H9 (cell line): ENCODE results near the gene ATP12A. TPM values are rescaled to one million over a fixed set of nuclear protein-coding genes. Genes with fewer than 3 reads are reported as not detected.

Experiments used
- DNase-seq: peaks from one replicate; pipeline ENCODE4 v3.0.0-alpha.2; 2017
- H2AFZ ChIP-seq: one replicate; pipeline ENCODE4 v1.6.1; 2013; ENCODE audit warnings: mild to moderate bottlenecking, low read length, control low read depth, moderate library complexity
- H2AK5ac ChIP-seq: 2 replicates; pipeline ENCODE4 v1.6.1; 2013; ENCODE audit warnings: low read length, control low read depth, mixed read lengths; ENCODE audit not compliant: insufficient read length
- H2BK120ac ChIP-seq: one replicate; pipeline ENCODE4 v1.6.1; 2013; ENCODE audit warnings: low read depth, mild to moderate bottlenecking, low read length, control low read depth, inconsistent platforms; ENCODE audit not compliant: poor library complexity, severe bottlenecking
- H2BK12ac ChIP-seq: 2 replicates; pipeline ENCODE4 v1.6.1; 2013; ENCODE audit warnings: low read length, control low read depth, mixed read lengths, low read depth; ENCODE audit not compliant: insufficient read length
- H2BK15ac ChIP-seq: 2 replicates; pipeline ENCODE4 v1.6.1; 2013; ENCODE audit warnings: low read depth, low read length, control low read depth
- H2BK20ac ChIP-seq: one replicate; pipeline ENCODE4 v1.6.1; 2013; ENCODE audit warnings: low read depth, mild to moderate bottlenecking, low read length, control low read depth, inconsistent platforms; ENCODE audit not compliant: poor library complexity, severe bottlenecking
- H2BK5ac ChIP-seq: 2 replicates; pipeline ENCODE4 v1.6.1; 2013; ENCODE audit warnings: low read length, control low read depth, mixed read lengths; ENCODE audit not compliant: insufficient read length
- H3K14ac ChIP-seq: 2 replicates; pipeline ENCODE4 v1.6.1; 2013; ENCODE audit warnings: low read length, control low read depth; ENCODE audit not compliant: insufficient read depth
- H3K18ac ChIP-seq: 2 replicates; pipeline ENCODE4 v1.6.1; 2013; ENCODE audit warnings: low read depth, mild to moderate bottlenecking, mixed read lengths, low read length, control low read depth; ENCODE audit not compliant: insufficient read length
- H3K23ac ChIP-seq: 2 replicates; pipeline ENCODE4 v1.6.1; 2013; ENCODE audit warnings: low read length, control low read depth, mixed read lengths, low read depth; ENCODE audit not compliant: insufficient read length
- H3K23me2 ChIP-seq: 2 replicates; pipeline ENCODE4 v1.6.1; 2013; ENCODE audit warnings: low read depth, mild to moderate bottlenecking, mixed read lengths, low read length, control low read depth; ENCODE audit not compliant: insufficient read length, poor library complexity, severe bottlenecking
- H3K27ac ChIP-seq: 2 replicates; pipeline ENCODE4 v1.5.1; 2013; ENCODE audit warnings: low read length, control low read depth, mixed read lengths, low read depth; ENCODE audit not compliant: insufficient read length
- H3K27me3 ChIP-seq: 2 replicates; pipeline ENCODE4 v1.6.1; 2013; ENCODE audit warnings: low read length, control low read depth, inconsistent platforms; ENCODE audit not compliant: insufficient read depth
- H3K4ac ChIP-seq: 2 replicates; pipeline ENCODE4 v1.6.1; 2013; ENCODE audit warnings: low read depth, mild to moderate bottlenecking, control low read depth, inconsistent platforms, low read length, moderate library complexity
- H3K4me1 ChIP-seq: 2 replicates; pipeline ENCODE4 v1.6.1; 2013; ENCODE audit warnings: low read length, control low read depth, inconsistent platforms; ENCODE audit not compliant: insufficient read depth
- H3K4me2 ChIP-seq: 2 replicates; pipeline ENCODE4 v1.6.1; 2013; ENCODE audit warnings: low read length, control low read depth, mixed read lengths; ENCODE audit not compliant: insufficient read length, insufficient read depth
- H3K56ac ChIP-seq: 2 replicates; pipeline ENCODE4 v1.6.1; 2013; ENCODE audit warnings: low read depth, mild to moderate bottlenecking, mixed read lengths, low read length, control low read depth; ENCODE audit not compliant: insufficient read length
- H3K79me1 ChIP-seq: 2 replicates; pipeline ENCODE4 v1.6.1; 2013; ENCODE audit warnings: low read depth, mild to moderate bottlenecking, moderate library complexity, low read length, control low read depth, inconsistent platforms; ENCODE audit not compliant: insufficient read depth, poor library complexity, severe bottlenecking
- H3K79me2 ChIP-seq: 2 replicates; pipeline ENCODE4 v1.6.1; 2013; ENCODE audit warnings: low read length, control low read depth, inconsistent platforms; ENCODE audit not compliant: insufficient read depth
- H3K9ac ChIP-seq: 2 replicates; pipeline ENCODE4 v1.6.1; 2013; ENCODE audit warnings: low read length, control low read depth, mixed read lengths; ENCODE audit not compliant: insufficient read length; ENCODE audit errors: extremely low read depth
- H3K9me3 ChIP-seq: one replicate; pipeline ENCODE4 v1.6.1; 2013; ENCODE audit warnings: low read depth, low read length, inconsistent platforms; ENCODE audit not compliant: control insufficient read depth
- H3T11ph ChIP-seq: one replicate; pipeline ENCODE4 v1.6.1; 2013; ENCODE audit warnings: mild to moderate bottlenecking, low read length, control low read depth, inconsistent platforms
- H4K20me1 ChIP-seq: one replicate; pipeline ENCODE4 v1.6.1; 2013; ENCODE audit not compliant: control insufficient read depth, insufficient read length, insufficient read depth
- H4K5ac ChIP-seq: 2 replicates; pipeline ENCODE4 v1.6.1; 2013; ENCODE audit warnings: low read depth, mild to moderate bottlenecking, mixed read lengths, low read length, control low read depth; ENCODE audit not compliant: insufficient read length
- H4K8ac ChIP-seq: replicated peaks from 2 replicates; pipeline ENCODE4 v1.6.1; 2013; ENCODE audit warnings: low read length, control low read depth, mixed read lengths, low read depth; ENCODE audit not compliant: insufficient read length
- H4K91ac ChIP-seq: 2 replicates; pipeline ENCODE4 v1.6.1; 2013; ENCODE audit warnings: low read depth, mild to moderate bottlenecking, moderate library complexity, mixed read lengths, low read length, control low read depth; ENCODE audit not compliant: insufficient read length
- H3K27ac Mint-ChIP-seq, 3 experiments: 2 replicates in 2 of 3; 3 replicates in 1 of 3; pipeline ENCODE4 v1.8.0; 2020 to 2021; ENCODE audit warnings: mixed read lengths in 3 of 3, mild to moderate bottlenecking in 1 of 3, moderate library complexity in 1 of 3
- H3K27me3 Mint-ChIP-seq: 2 replicates; pipeline ENCODE4 v1.8.0; 2021; ENCODE audit warnings: low read depth, mild to moderate bottlenecking, moderate library complexity, mixed read lengths
- H3K36me3 Mint-ChIP-seq, 3 experiments: 2 replicates in 2 of 3; 3 replicates in 1 of 3; pipeline ENCODE4 v1.8.0; 2020 to 2021; ENCODE audit warnings: low read depth in 3 of 3, mixed read lengths in 3 of 3; ENCODE audit not compliant: insufficient read depth in 1 of 3
- H3K4me1 Mint-ChIP-seq, 2 experiments: 2 replicates each; pipeline ENCODE4 v1.8.0; 2020; ENCODE audit warnings: mixed read lengths in 2 of 2
- H3K4me3 Mint-ChIP-seq, 2 experiments: 2 replicates in 1 of 2; 3 replicates in 1 of 2; pipeline ENCODE4 v1.8.0; 2020 to 2021; ENCODE audit warnings: mild to moderate bottlenecking in 2 of 2, mixed read lengths in 2 of 2, moderate library complexity in 1 of 2
- H3K9me3 Mint-ChIP-seq, 2 experiments: 2 replicates in 1 of 2; 3 replicates in 1 of 2; pipeline ENCODE4 v1.8.0; 2020; ENCODE audit warnings: mild to moderate bottlenecking in 2 of 2, mixed read lengths in 2 of 2, moderate library complexity in 1 of 2
- CTCF ChIP-seq: fragments of 200-600 bp; sonication (generic); conservative IDR thresholded peaks from 3 replicates; pipeline ENCODE4 v1.8.0; 2021; ENCODE audit warnings: antibody characterized with exemption, mild to moderate bottlenecking
- WGBS: extraction: QIAGEN DNeasy Blood & Tissue Kit; methylation state at CpG from one replicate; pipeline ENCODE4 v1.1.7; 2013; ENCODE audit warnings: missing lambda C conversion rate, low lambda C conversion rate, mixed read lengths; ENCODE audit not compliant: insufficient read length; ENCODE audit errors: extremely low coverage; 5-methylcytosine and 5-hydroxymethylcytosine counted together
- total RNA-seq: library from RNA; stranded (reverse); gene quantifications from 2 replicates; pipeline ENCODE4 v1.2.1, GENCODE V29; 2021

The ATP12A gene
- total RNA-seq, 1 experiment from 2014 or later, result 0.94 TPM

DNA sequence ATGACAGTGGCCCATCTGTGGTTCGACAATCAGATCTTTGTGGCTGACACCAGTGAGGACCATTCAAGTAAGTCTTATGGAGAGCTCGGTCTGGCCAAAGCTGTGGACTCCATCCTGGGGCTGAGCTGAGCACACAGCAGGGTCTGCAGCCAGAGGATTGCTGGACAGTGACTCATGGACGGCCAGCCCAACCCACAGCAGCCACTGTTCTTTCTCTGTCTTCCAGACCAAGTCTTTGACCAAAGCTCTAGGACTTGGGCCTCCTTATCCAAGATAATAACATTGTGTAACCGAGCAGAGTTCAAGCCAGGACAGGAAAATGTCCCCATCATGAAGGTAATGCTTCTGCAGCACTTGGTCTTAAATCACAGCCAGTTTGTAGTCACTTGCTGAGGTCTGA, 12.4 kb downstream of the ATP12A start:
- peaks cover 7 to 16% of the 10 kb centered on the region in 2 experiments for H3K4me1 Mint-ChIP-seq
- no peak overlapping the region for H2BK15ac ChIP-seq
- H3K23me2 ChIP-seq, result no peaks in the 10 kb centered on the region
- H3K79me2 ChIP-seq, result no peaks in the 10 kb centered on the region
- no peak overlapping the region for H3K14ac ChIP-seq
- H3K27ac Mint-ChIP-seq, result no peak overlapping the region
- no peak overlapping the region for H3K4me3 Mint-ChIP-seq
- H2BK12ac ChIP-seq, result no peak overlapping the region
- H2AK5ac ChIP-seq, result no peak overlapping the region
- no peak overlapping the region for H3K23ac ChIP-seq
- no peak overlapping the region for H3K27ac ChIP-seq
- no peaks in the 10 kb centered on the region for H3K9me3 ChIP-seq
- H3K4me2 ChIP-seq, result no peak overlapping the region
- H2BK20ac ChIP-seq, result no peak overlapping the region
- H4K91ac ChIP-seq, result no peak overlapping the region
- H3K4ac ChIP-seq, result no peak overlapping the region
- H4K20me1 ChIP-seq, result no peaks in the 10 kb centered on the region
- no peaks in the 10 kb centered on the region for H3K9me3 Mint-ChIP-seq
- no peak overlapping the region for H3K18ac ChIP-seq
- H3K79me1 ChIP-seq, result no peaks in the 10 kb centered on the region
- no peak overlapping the region for H4K8ac ChIP-seq
- no CpG with 5 or more reads among the region's 4 CpGs for WGBS
- no peak overlapping the region for H4K5ac ChIP-seq
- no peak for TF ChIP-seq CTCF
- H3K27me3 Mint-ChIP-seq, result peaks cover 16% of the 10 kb centered on the region
- H3K27me3 ChIP-seq, result no peaks in the 10 kb centered on the region
- H3T11ph ChIP-seq, result no peak overlapping the region
- DNase-seq, result no peak
- H3K9ac ChIP-seq, result no peak overlapping the region
- no peak overlapping the region for H3K56ac ChIP-seq
- no peak overlapping the region for H2BK120ac ChIP-seq
- H2BK5ac ChIP-seq, result no peak overlapping the region
- H3K4me1 ChIP-seq, result no peaks in the 10 kb centered on the region
- no peaks in the 10 kb centered on the region for H3K36me3 Mint-ChIP-seq
- no peak overlapping the region for H2AFZ ChIP-seq
